GM18909 (cell line): ENCODE results near the gene ALDH1L1.

ENCODE experiments used
- ATAC-seq: cut with Tn5 transposase; IDR thresholded peaks from one replicate; pipeline ENCODE4 v1.9.1; 2021; ENCODE audit warnings: mild to moderate bottlenecking; ENCODE audit not compliant: unreplicated experiment, poor library complexity

The ALDH1L1 gene

GRCh38 chr3:126135406-126136076 is 44.8 kb downstream of the ALDH1L1 start:
- no peak for ATAC-seq

- no peak for ATAC-seq
Observed at GRCh38 chr3:126135071-126135405, 45.3 kb downstream of the ALDH1L1 start.

- no peak for ATAC-seq
Observed at GRCh38 chr3:126134219-126134975, 46.0 kb downstream of the ALDH1L1 start.

DNA sequence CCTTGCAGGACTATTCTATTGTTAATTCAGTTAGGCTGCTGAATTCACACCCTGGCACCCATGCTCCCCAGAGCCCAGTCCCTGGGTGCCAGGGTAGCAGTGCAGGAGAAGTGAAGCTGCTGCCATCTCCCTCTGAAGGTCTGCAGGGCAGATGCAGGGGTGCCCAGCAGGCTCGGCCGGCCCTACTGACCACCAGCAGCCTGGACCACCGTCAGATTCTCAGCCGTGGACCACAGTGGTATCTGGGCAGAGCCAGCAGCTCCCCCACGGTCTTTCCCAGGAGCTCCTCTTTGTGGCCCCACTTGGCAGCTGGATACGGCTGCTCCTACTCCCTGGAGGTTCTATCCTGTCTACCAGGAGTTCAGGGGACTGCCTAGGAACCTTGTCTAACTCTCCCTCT is 46.8 kb downstream of the ALDH1L1 start:
- no peak for ATAC-seq

DNA sequence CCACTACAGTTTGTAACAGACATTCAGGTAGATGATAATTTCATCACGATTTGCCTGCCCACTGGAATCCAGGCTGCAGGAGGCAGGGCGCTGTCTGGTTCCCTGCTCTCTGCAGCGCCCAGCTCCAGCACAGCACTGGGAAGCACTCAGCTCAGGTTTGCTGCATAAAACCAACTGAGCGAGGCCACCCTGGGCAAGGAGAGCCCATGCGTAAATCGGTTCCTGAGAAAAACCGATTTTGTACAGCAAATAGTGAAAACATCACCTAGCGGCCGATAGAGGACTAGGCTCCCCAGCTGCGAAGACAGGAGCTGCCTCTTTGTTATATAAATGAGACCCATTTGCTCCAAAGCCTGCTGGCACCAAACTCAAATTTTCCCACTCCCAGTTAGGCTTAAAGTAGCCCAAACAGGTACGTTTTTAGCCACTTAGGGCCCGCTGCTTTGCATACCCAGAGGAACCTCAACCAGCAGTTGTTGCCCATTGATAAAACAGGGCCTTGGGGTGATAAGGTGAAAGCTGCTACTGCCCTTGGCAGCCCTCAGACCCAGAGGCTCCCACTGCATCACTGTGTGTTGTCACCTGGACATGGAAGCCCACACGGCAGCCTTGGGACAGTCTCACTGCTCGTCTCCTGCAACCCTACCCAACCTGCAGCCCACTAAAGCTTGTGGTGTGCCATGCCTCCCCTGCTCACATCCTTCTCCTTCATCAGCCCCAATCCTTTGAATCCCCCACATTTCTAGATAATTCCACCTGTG is 47.5 kb downstream of the ALDH1L1 start:
- no peak for ATAC-seq

GRCh38 chr3:126131881-126132750 is 48.3 kb downstream of the ALDH1L1 start:
- no peak for ATAC-seq

- no peak for ATAC-seq
Observed at GRCh38 chr3:126130981-126131745, 49.2 kb downstream of the ALDH1L1 start.

- ATAC-seq, result no peak
Observed at GRCh38 chr3:126130081-126130855, 50.1 kb downstream of the ALDH1L1 start.

DNA sequence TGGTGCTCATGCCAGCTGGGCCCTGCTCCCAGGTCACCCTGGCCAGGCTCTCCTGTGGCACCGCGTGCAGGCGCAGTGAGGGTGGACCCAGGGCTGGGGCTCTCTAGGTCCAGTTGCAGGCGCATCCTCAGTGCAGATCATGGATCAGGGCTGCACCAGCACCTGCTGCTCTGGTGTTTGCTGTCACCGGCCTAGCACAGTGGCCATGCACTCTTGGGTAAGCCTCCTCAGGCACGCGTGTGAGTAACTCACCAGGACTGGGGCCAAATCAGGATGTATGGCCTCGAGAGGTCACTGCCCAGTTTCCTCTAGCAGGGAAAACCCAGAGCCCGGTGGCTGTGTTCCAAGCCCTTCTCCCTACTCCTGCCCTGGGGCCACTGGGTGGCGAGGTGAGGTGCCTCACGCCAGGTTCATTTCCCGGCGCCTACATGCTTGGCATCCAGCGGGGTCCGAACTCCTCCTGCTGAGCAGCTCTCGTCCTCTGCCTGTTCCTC is 50.9 kb downstream of the ALDH1L1 start:
- no peak for ATAC-seq

DNA sequence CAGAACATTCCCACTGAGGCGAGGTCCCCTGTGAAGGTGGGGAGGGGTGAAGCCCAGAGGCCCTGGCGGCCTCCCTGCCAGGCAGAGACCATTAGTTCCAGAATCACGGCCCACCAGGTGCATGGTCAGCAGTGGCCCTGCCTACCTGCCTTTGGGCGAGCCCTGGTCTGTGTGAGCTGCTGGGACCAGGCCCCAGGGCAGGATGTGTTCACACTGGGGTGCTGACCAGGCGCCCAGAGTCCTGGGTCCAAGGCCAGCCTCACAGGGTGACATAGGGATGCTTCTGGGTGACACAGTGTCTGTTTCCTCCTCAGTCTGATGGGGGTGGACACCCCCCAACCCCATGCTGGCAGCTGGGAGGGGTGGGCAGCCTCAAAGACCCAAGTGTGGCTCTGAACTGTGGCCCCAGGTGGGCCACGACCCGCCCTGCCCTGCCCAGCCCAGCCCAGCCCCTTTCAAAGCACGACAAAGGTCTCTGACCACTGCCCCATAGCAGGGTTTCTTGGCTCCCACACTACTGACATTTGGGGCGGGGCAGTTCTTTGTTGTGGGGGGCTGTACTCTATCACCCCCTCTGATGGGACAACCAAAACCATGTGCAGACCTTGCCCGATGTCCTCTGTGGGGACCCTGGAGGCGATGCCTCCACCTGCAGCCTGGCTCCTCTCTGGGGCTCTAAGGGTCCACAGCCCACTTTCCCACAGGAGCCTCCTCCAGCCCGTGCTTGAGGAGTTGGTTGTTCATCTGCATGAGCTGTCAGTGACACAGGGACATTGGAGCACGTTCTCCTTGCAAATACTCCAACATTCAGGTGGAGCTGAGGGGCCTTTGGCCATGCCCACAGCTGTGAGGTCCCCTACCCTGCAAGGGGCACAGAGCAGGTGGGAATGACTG is 51.6 kb downstream of the ALDH1L1 start:
- ATAC-seq, result no peak

GRCh38 chr3:126127904-126128303 is 52.5 kb downstream of the ALDH1L1 start:
- no peak for ATAC-seq

- no peak for ATAC-seq
Observed at GRCh38 chr3:126127452-126127851, 52.9 kb downstream of the ALDH1L1 start.

GRCh38 chr3:126126811-126127431 is 53.5 kb downstream of the ALDH1L1 start:
- no peak for ATAC-seq

GRCh38 chr3:126126286-126126685 is 54.1 kb downstream of the ALDH1L1 start:
- no peak for ATAC-seq

DNA sequence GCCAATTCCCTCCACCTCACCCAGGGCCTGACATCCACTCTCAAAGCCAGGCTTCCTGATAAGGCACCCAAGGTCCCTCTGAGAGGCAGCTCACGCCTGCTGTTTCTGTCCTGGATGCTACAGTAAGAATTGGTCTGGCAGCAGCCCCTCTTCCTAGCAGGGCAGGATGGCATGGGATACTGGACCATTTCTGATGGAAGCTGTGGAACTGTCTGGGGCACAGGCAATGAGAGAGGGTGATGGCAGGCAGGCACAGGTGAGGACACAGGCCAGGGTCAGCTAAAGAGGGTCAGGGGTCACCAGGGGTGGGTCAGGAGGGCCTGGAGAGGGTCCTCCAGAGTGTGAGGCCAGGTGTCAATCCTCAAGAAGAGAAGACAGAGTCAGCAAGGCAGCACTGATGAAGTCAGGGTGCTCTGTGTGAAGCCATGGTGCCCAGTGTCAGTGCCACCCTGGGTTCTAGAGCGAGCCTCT is 54.6 kb downstream of the ALDH1L1 start:
- ATAC-seq, result no peak

GRCh38 chr3:126125341-126125740 is 55.0 kb downstream of the ALDH1L1 start:
- no peak for ATAC-seq

DNA sequence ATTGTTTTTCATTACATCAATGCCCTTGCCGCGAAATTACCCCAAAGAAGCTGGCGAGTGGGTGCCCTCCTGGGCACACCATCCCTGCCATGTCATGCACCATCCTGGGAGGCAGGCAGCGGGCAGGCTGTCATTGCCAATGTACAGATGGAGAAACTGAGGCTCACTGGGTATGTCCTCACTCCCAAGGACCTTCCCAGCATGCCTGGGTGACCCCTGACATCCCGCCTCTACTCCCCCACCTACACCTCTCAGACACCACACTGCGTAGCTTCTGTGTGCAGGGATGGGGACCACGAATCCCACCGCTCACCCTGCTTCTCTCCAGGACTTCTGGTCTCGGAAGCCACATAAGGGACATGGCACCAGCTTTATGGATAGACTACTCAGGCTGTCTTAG is 55.5 kb downstream of the ALDH1L1 start:
- no peak for ATAC-seq
